NCI-H2196 (cell line): Measurements from ENCODE around the gene CYP2A7.
"Not testable (repeated sequence)": the region's sequence is repeated elsewhere in the genome, so short reads cannot be mapped to it uniquely, and the experiment has no call there.

ENCODE experiments used
- DNase-seq: peaks from one replicate; lab custom pipeline; 2025; ENCODE audit not compliant: unreplicated experiment; lab: John Stamatoyannopoulos, UW

Gene CYP2A7

DNA sequence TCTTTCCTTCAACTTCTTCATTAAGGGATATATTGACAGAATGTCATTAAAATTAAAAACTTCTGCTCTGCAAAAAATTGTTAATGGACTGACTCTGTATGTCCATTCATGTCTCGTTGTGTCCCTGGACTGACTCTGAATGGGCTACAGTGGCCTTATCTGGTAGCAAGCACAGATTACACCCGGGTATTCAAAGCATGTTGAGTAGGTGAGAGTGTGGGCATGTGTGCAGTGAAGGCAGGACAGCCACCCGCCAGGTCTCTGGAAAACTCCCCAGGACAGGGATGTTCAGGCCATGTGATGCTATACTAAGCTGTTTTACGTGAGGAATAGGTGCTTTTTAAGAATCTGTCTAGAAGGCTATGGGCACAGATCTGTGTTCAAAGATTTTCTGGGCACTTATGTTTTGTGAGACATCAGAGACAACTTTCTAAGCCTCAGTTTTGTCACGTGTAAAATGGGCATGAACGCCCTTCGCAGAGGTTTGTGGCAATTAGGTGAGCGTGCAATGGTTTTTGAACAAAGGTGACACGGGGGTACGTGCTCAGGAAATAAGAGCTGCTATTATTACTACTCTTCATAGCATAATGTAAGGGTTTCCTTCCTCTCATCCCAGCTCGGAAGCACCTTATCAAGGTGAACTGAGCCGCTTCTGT, 38.9 kb downstream of the CYP2A7 start:
- not testable (repeated sequence) for DNase-seq

GRCh38 chr19:40842012-40842411, 40.0 kb downstream of the CYP2A7 start:
- not testable (repeated sequence) for DNase-seq

DNA sequence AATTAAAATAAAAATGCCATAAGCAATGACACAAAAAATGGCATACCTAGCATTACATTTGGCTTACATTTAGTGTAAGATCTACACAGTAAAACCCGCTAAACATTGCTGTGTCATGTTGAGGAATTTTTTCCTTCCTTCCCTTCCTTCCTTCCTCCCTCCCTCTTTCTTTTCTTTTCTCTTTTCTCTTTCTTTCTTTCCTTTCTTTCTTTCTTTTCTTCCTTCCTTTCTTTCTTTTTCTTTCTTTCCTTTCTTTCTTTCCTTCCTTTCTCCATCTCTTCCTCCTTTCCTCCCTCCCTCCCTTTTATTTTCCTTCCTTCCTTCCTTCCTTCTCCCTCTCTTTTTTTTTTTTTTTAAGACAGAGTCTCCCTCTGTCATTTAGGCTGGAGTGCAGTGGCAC, 43.6 kb downstream of the CYP2A7 start:
- not testable (repeated sequence) for DNase-seq

- no peak for DNase-seq
Observed at GRCh38 chr19:40836754-40837429, 45.1 kb downstream of the CYP2A7 start.

DNA sequence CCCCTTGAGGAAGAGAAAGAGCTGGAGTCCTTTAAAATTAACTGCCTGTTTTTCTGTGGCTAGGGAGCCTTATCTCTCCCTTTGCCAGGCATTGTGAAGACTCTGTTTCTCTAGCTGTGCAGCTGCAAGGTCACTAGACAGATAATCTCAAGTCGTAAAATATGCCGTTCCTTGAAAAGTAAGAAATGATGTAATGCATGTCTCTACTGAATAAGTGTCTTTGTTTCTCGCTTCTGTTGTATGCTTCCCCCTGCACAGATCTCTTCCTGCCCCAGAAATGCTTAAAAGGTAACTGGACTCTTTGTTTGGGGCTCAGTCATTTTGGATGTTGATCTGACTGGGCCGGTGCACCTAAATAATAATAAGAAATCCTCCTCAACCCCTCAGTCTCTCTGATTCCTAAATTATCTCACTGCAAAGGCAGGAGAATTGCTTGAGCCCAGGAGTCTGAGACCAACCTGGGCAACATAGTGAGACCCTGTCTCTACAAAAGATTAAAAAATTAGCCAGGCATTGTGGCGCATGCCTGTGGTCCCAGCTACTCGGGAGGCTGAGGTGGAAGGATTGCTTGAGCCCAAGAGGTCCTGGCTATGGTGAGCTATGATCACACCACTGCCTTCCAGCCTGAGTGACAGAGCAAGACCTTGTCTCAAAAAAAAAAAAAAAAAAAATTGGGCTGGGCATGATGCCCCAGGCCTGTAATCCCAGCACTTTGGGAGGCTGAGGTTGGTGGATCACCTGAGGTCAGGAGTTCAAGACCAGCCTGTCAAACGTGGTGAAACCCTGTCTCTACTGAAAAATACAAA, 48.1 kb downstream of the CYP2A7 start:
- not testable (repeated sequence) for DNase-seq

- not testable (repeated sequence) for DNase-seq
Observed at GRCh38 chr19:40832431-40832790, 49.6 kb downstream of the CYP2A7 start.

GRCh38 chr19:40831502-40832430, 50.3 kb downstream of the CYP2A7 start:
- peak; percentile 86 for DNase-seq

DNA sequence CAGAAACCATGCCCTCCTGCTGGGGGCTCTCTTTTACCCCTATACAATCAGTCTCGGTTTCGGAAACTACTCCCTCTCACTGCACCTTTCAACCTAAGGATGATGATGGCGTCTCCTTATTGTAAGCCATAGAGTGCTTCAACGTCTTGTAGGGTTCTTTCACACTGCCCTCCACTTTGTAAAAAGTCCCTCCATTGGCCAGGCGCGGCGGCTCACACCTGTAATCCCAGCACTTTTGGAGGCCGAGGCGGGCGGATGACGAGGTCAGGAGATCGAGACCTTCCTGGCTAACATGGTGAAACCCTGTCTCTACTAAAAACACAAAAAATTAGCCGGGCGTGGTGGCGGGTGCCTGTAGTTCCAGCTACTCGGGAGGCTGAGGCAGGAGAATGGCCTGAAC, 51.3 kb downstream of the CYP2A7 start:
- not testable (repeated sequence) for DNase-seq

GRCh38 chr19:40829205-40829604, 52.8 kb downstream of the CYP2A7 start:
- DNase-seq = no peak

- no peak for DNase-seq
Observed at GRCh38 chr19:40827386-40828247, 54.4 kb downstream of the CYP2A7 start.

DNA sequence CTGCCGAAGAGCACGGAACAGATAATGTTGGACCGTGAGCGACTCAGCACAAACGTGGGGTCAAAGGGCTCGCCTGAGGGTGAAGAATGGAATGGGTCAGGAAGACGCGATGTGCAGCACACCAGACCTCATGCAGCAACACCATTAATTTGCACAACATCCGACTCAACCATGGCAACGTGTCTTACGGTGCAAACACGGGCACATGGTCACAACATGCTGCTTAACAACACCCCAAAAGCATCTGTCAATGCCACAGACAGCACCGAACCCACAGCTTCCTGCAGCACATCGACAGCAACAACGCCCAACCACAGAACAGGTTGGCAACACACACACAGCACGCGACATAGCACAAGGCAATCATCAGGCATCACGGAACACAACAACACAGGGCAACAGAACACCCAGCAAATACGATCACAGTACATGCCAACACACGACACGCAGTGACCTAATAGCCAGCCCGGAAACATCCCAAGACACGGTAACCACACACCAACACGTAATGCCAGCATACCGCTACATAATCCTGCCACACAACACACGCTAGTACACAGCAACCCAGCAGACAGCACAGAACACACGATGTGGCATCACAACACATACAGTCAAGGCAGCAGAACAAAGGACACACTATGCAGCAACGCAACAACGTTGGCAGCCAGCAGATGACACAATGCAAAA, 55.2 kb downstream of the CYP2A7 start:
- not testable (repeated sequence) for DNase-seq

- DNase-seq = not testable (repeated sequence)
Observed at GRCh38 chr19:40826312-40826698, 55.7 kb downstream of the CYP2A7 start.

GRCh38 chr19:40825460-40826095, 56.5 kb downstream of the CYP2A7 start:
- not testable (repeated sequence) for DNase-seq
